ENCODE measurements around the gene HPDL. TPM values are rescaled to one million over a fixed set of nuclear protein-coding genes. Genes with fewer than 3 reads are reported as not detected.

The HPDL gene
- total RNA-seq, 1 donor, result 0.36 TPM

DNA sequence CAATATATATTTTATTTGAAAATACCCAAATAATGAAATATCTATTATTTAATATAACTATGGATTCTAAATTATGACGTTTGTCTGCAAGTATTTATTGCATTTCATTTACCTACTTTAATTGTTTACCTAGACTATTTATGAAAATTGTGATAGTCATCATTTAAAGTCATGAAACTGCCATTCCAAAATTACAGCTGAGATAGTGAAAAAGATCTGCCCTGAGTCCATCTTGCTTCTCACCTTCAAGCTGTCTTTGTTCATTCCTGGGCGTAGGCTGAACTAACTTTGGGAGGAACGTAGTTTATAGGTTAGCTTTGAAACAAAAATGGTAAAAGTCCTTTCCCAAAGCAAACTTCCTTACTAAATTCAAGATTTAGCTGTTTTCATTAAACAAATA, 12.4 kb upstream of the HPDL start:
- Histone ChIP-seq H3K4me3 (ENCODE audit: insufficient read depth, low read length) (no peak overlapping the region), H3K36me3 (ENCODE audit: insufficient read depth, low read length) (no peaks in the 10 kb centered on the region), H4K20me1 (ENCODE audit: insufficient read depth, low read length) (no peaks in the 10 kb centered on the region), H3K27me3 (ENCODE audit: insufficient read depth, low read length) (peaks cover 4% of the 10 kb centered on the region), H3K4me1 (ENCODE audit: insufficient read depth, low read length) (no peaks in the 10 kb centered on the region), H3K79me2 (ENCODE audit: insufficient read depth, low read length) (no peaks in the 10 kb centered on the region), H3K27ac (ENCODE audit: low read depth, low read length) (no peak overlapping the region), H2AFZ (ENCODE audit: low read length) (no peak overlapping the region), H3K9me3 (ENCODE audit: low read depth, low read length) (no peaks in the 10 kb centered on the region), H3K4me2 (ENCODE audit: insufficient read depth, low read length) (no peak overlapping the region)
- DNase-seq (ENCODE audit: insufficient read length, low spot score, missing footprints), result no peak
- TF ChIP-seq, protein P1, sequence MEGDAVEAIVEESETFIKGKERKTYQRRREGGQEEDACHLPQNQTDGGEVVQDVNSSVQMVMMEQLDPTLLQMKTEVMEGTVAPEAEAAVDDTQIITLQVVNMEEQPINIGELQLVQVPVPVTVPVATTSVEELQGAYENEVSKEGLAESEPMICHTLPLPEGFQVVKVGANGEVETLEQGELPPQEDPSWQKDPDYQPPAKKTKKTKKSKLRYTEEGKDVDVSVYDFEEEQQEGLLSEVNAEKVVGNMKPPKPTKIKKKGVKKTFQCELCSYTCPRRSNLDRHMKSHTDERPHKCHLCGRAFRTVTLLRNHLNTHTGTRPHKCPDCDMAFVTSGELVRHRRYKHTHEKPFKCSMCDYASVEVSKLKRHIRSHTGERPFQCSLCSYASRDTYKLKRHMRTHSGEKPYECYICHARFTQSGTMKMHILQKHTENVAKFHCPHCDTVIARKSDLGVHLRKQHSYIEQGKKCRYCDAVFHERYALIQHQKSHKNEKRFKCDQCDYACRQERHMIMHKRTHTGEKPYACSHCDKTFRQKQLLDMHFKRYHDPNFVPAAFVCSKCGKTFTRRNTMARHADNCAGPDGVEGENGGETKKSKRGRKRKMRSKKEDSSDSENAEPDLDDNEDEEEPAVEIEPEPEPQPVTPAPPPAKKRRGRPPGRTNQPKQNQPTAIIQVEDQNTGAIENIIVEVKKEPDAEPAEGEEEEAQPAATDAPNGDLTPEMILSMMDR (IDR thresholded peaks at IDR 0.05; ENCODE audit: extremely low read depth, low read depth, low read length), result no peak

GRCh38 chr1:45317166-45317565, 9.5 kb upstream of the HPDL start:
- Histone ChIP-seq H3K36me3 (ENCODE audit: insufficient read depth, low read length) (no peaks in the 10 kb centered on the region), H3K27me3 (ENCODE audit: insufficient read depth, low read length) (peaks cover 4% of the 10 kb centered on the region), H2AFZ (ENCODE audit: low read length) (no peak overlapping the region), H3K4me3 (ENCODE audit: insufficient read depth, low read length) (no peak overlapping the region), H3K79me2 (ENCODE audit: insufficient read depth, low read length) (no peaks in the 10 kb centered on the region), H3K4me1 (ENCODE audit: insufficient read depth, low read length) (no peaks in the 10 kb centered on the region), H3K27ac (ENCODE audit: low read depth, low read length) (no peak overlapping the region), H3K9me3 (ENCODE audit: low read depth, low read length) (no peaks in the 10 kb centered on the region), H4K20me1 (ENCODE audit: insufficient read depth, low read length) (no peaks in the 10 kb centered on the region), H3K4me2 (ENCODE audit: insufficient read depth, low read length) (no peak overlapping the region)
- TF ChIP-seq, protein P1 (IDR thresholded peaks at IDR 0.05; ENCODE audit: extremely low read depth, low read depth, low read length), result no peak
- no peak for DNase-seq (ENCODE audit: insufficient read length, low spot score, missing footprints)

- Histone ChIP-seq H2AFZ (ENCODE audit: low read length) (no peak overlapping the region), H3K79me2 (ENCODE audit: insufficient read depth, low read length) (no peaks in the 10 kb centered on the region), H3K27ac (ENCODE audit: low read depth, low read length) (no peak overlapping the region), H3K36me3 (ENCODE audit: insufficient read depth, low read length) (no peaks in the 10 kb centered on the region), H3K4me3 (ENCODE audit: insufficient read depth, low read length) (no peak overlapping the region), H3K4me2 (ENCODE audit: insufficient read depth, low read length) (no peak overlapping the region), H3K27me3 (ENCODE audit: insufficient read depth, low read length) (peaks cover 4% of the 10 kb centered on the region), H3K4me1 (ENCODE audit: insufficient read depth, low read length) (no peaks in the 10 kb centered on the region), H3K9me3 (ENCODE audit: low read depth, low read length) (no peaks in the 10 kb centered on the region), H4K20me1 (ENCODE audit: insufficient read depth, low read length) (no peaks in the 10 kb centered on the region)
- TF ChIP-seq, protein P1 (IDR thresholded peaks at IDR 0.05; ENCODE audit: extremely low read depth, low read depth, low read length), result no peak
- no peak for DNase-seq (ENCODE audit: insufficient read length, low spot score, missing footprints)
Observed at GRCh38 chr1:45319761-45320160, 6.9 kb upstream of the HPDL start.

GRCh38 chr1:45321444-45321843, 5.3 kb upstream of the HPDL start:
- H2AFZ ChIP-seq (ENCODE audit: low read length), result no peak overlapping the region
- H3K27ac ChIP-seq (ENCODE audit: low read depth, low read length), result no peak overlapping the region
- peaks cover 2% of the 10 kb centered on the region for H3K27me3 ChIP-seq (ENCODE audit: insufficient read depth, low read length)
- H3K4me1 ChIP-seq (ENCODE audit: insufficient read depth, low read length), result peaks cover 1% of the 10 kb centered on the region
- H3K79me2 ChIP-seq (ENCODE audit: insufficient read depth, low read length), result no peaks in the 10 kb centered on the region
- no peaks in the 10 kb centered on the region for H3K9me3 ChIP-seq (ENCODE audit: low read depth, low read length)
- H3K4me2 ChIP-seq (ENCODE audit: insufficient read depth, low read length), result peak overlapping the region; percentile 24
- no peaks in the 10 kb centered on the region for H4K20me1 ChIP-seq (ENCODE audit: insufficient read depth, low read length)
- TF ChIP-seq, protein P1 (IDR thresholded peaks at IDR 0.05; ENCODE audit: extremely low read depth, low read depth, low read length), result no peak
- H3K36me3 ChIP-seq (ENCODE audit: insufficient read depth, low read length), result no peaks in the 10 kb centered on the region
- DNase-seq (ENCODE audit: insufficient read length, low spot score, missing footprints), result no peak
- H3K4me3 ChIP-seq (ENCODE audit: insufficient read depth, low read length), result no peak overlapping the region

Data from osteoblast (primary cell).